GM18873 (cell line): ENCODE results near the gene POFUT1.
"Not testable (repeated sequence)": the region's sequence is repeated elsewhere in the genome, so short reads cannot be mapped to it uniquely, and the experiment has no call there.

Source experiments
- ATAC-seq: cut with Tn5 transposase; IDR thresholded peaks from one replicate; pipeline ENCODE4 v1.9.1; 2021; ENCODE audit warnings: mild to moderate bottlenecking, moderate library complexity, moderate number of reproducible peaks; ENCODE audit not compliant: unreplicated experiment, low FRiP score

Gene POFUT1

GRCh38 chr20:32207626-32208498, at the start of gene POFUT1, which contains the start of gene PLAGL2:
Gene POFUT1, plus strand, starts transcription at chr20:32207880. Its CDS starts 62 bp downstream, at chr20:32207942.
Gene PLAGL2, minus strand, starts transcription at chr20:32207743. Its CDS starts 5,565 bp downstream, at chr20:32202178.
- peak; percentile 65 for ATAC-seq

GRCh38 chr20:32158351-32158750, 49.3 kb upstream of the POFUT1 start:
- no peak for ATAC-seq

GRCh38 chr20:32158943-32159660, 48.6 kb upstream of the POFUT1 start:
- no peak for ATAC-seq

- no peak for ATAC-seq
These were observed 47.9 kb upstream of the POFUT1 start for GRCh38 chr20:32159766-32160221.

- ATAC-seq = no peak
These were observed 47.3 kb upstream of the POFUT1 start for GRCh38 chr20:32160341-32160740.

GRCh38 chr20:32162351-32162750, 45.3 kb upstream of the POFUT1 start:
- ATAC-seq = no peak

- ATAC-seq = no peak
These were observed 43.7 kb upstream of the POFUT1 start for GRCh38 chr20:32163951-32164350.

GRCh38 chr20:32164984-32165735, 42.5 kb upstream of the POFUT1 start:
- ATAC-seq = no peak

- no peak for ATAC-seq
These were observed 41.7 kb upstream of the POFUT1 start for GRCh38 chr20:32165836-32166545.

- ATAC-seq = no peak
These were observed 40.1 kb upstream of the POFUT1 start for GRCh38 chr20:32167552-32167951.

GRCh38 chr20:32168184-32168910, 39.3 kb upstream of the POFUT1 start:
- ATAC-seq = no peak

GRCh38 chr20:32177696-32178095, 30.0 kb upstream of the POFUT1 start:
- ATAC-seq = not testable (repeated sequence)

- no peak for ATAC-seq
These were observed 28.2 kb upstream of the POFUT1 start for GRCh38 chr20:32179515-32179914.

GRCh38 chr20:32179934-32180333, 27.7 kb upstream of the POFUT1 start:
- no peak for ATAC-seq

GRCh38 chr20:32181606-32182005, 26.1 kb upstream of the POFUT1 start:
- ATAC-seq = no peak

GRCh38 chr20:32183947-32184635, 23.6 kb upstream of the POFUT1 start:
- ATAC-seq = no peak

GRCh38 chr20:32184961-32185603, 22.6 kb upstream of the POFUT1 start:
- ATAC-seq = no peak

- no peak for ATAC-seq
These were observed 21.2 kb upstream of the POFUT1 start for GRCh38 chr20:32186506-32186905.
